Neural progenitor cell (in vitro differentiated cells): ENCODE data around the gene LMF2. TPM values are rescaled to one million over a fixed set of nuclear protein-coding genes. Genes with fewer than 3 reads are reported as not detected.

Experiments used
- DNase-seq: peaks from one replicate; pipeline ENCODE4 v3.0.0-alpha.2; 2016; ENCODE audit warnings: low spot score
- H2AFZ ChIP-seq: fragments of 200-600 bp; sonication (generic); replicated peaks from 2 replicates; pipeline ENCODE4 v1.6.1; 2016; ENCODE audit warnings: antibody characterized with exemption
- H3F3A ChIP-seq: fragments of 200-600 bp; sonication (generic); 2 replicates; pipeline ENCODE4 v1.6.1; 2016; ENCODE audit warnings: antibody characterized with exemption, low read depth
- H3K27ac ChIP-seq: fragments of 200-600 bp; sonication (generic); 2 replicates; pipeline ENCODE4 v1.5.1; 2016; ENCODE audit warnings: mild to moderate bottlenecking
- H3K27me3 ChIP-seq: fragments of 200-600 bp; sonication (generic); 2 replicates; pipeline ENCODE4 v1.6.1; 2016; ENCODE audit warnings: mild to moderate bottlenecking, moderate library complexity
- H3K36me3 ChIP-seq: fragments of 200-600 bp; sonication (generic); 2 replicates; pipeline ENCODE4 v1.5.1; 2016
- H3K4me1 ChIP-seq: fragments of 200-600 bp; sonication (generic); 2 replicates; pipeline ENCODE4 v1.6.1; 2016; ENCODE audit warnings: mixed run types
- H3K4me2 ChIP-seq: fragments of 200-600 bp; sonication (generic); 2 replicates; pipeline ENCODE4 v1.6.1; 2016
- H3K4me3 ChIP-seq: fragments of 200-600 bp; sonication (generic); 2 replicates; pipeline ENCODE4 v1.5.1; 2016
- H3K79me2 ChIP-seq: fragments of 200-600 bp; sonication (generic); 2 replicates; pipeline ENCODE4 v1.6.1; 2016; ENCODE audit warnings: low read depth
- H3K9ac ChIP-seq: fragments of 200-600 bp; sonication (generic); 2 replicates; pipeline ENCODE4 v1.6.1; 2016
- H3K9me3 ChIP-seq: fragments of 200-600 bp; sonication (generic); 2 replicates; pipeline ENCODE4 v1.5.1; 2016; ENCODE audit warnings: low read depth
- H4K20me1 ChIP-seq: fragments of 200-600 bp; sonication (generic); 2 replicates; pipeline ENCODE4 v1.6.1; 2016; ENCODE audit warnings: low read depth
- H3K27ac Mint-ChIP-seq: 3 replicates; pipeline ENCODE4 v1.8.0; 2021; ENCODE audit warnings: mixed read lengths
- H3K27me3 Mint-ChIP-seq: 2 replicates; pipeline ENCODE4 v1.8.0; 2022; ENCODE audit warnings: low read depth, mild to moderate bottlenecking, inconsistent platforms, moderate library complexity, mixed read lengths; ENCODE audit not compliant: insufficient read depth
- H3K36me3 Mint-ChIP-seq: 3 replicates; pipeline ENCODE4 v1.8.0; 2021; ENCODE audit warnings: mixed read lengths
- H3K4me1 Mint-ChIP-seq: 3 replicates; pipeline ENCODE4 v1.8.0; 2021; ENCODE audit warnings: mixed read lengths
- H3K4me3 Mint-ChIP-seq: 3 replicates; pipeline ENCODE4 v1.8.0; 2021; ENCODE audit warnings: mild to moderate bottlenecking, moderate library complexity, mixed read lengths
- H3K9me3 Mint-ChIP-seq: 3 replicates; pipeline ENCODE4 v1.8.0; 2020; ENCODE audit warnings: mixed read lengths
- EZH2 ChIP-seq: fragments of 200-600 bp; sonication (generic); IDR thresholded peaks from 2 replicates; pipeline ENCODE4 v1.6.1; 2017; ENCODE audit warnings: antibody characterized with exemption, mild to moderate bottlenecking, moderate library complexity
- EZH2phosphoT487 ChIP-seq: fragments of 200-600 bp; sonication (generic); IDR thresholded peaks from 2 replicates; pipeline ENCODE4 v1.6.1; 2017; ENCODE audit warnings: antibody characterized with exemption
- total RNA-seq: library from RNA; depleted of rRNA; stranded (reverse); fragments of >200 nt; gene quantifications from 2 replicates; pipeline ENCODE4 v1.2.3, GENCODE V29; 2015; ENCODE audit warnings: low replicate concordance
- TF ChIP-seq, protein P1 (sequence below): fragments of 200-600 bp; sonication (generic); IDR thresholded peaks from 2 replicates; pipeline ENCODE4 v1.5.1; 2017; ENCODE audit warnings: antibody characterized with exemption, mild to moderate bottlenecking

LMF2 gene
- total RNA-seq, 1 donor from 2014 or later, result 7.1 TPM

DNA sequence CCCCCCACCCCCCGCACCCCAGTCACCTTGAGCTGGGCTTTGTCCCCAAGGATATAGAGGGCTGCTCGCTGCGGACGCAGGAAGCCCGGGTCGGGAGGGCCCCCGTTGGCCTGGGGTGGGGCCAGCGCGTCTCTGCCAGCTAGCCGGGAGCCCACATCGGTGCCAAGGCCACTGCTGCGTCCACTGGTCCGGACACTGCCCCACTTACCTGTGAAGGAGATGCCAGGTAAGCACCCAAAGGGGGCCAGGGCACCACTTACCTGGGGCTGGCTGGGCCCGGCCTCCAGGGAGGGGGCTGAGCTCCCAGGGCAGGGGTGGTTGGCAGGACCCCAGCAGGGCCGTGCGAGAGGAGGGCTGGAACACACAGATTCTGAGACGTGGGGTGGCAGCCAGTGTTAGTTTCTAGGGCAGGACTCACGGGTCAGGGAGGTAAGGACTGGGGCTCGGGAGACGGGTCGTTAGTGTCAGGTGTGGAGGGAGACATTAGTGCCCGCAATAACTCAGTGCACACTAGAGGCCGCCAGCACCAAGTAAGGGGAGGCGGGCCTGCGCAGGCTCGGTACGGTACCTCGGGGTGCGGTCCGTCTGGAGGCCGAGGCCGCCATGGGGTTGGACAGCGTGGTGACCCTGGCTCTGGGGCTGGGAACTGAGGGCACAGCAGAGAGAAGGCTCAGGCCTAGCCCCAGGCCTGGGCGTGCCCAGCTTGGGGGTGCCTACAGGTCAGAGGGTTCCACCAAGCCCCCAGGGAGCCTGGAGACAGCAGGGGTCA, 50.9 kb downstream of the LMF2 start:
- Histone ChIP-seq H2AFZ (no peak overlapping the region), H3K4me2 (no peak overlapping the region), H3K36me3 (no peaks in the 10 kb centered on the region), H4K20me1 (peaks cover 5% of the 10 kb centered on the region), H3K9me3 (no peaks in the 10 kb centered on the region), H3F3A (no peaks in the 10 kb centered on the region), H3K9ac (no peak overlapping the region), H3K4me1 (no peaks in the 10 kb centered on the region), H3K4me3 (no peak overlapping the region), H3K79me2 (no peaks in the 10 kb centered on the region), H3K27me3 (no peaks in the 10 kb centered on the region), H3K27ac (no peak overlapping the region)
- Mint-ChIP-seq H3K9me3 (no peaks in the 10 kb centered on the region), H3K4me1 (no peaks in the 10 kb centered on the region), H3K27ac (no peak overlapping the region), H3K27me3 (no peaks in the 10 kb centered on the region), H3K36me3 (peaks cover 17% of the 10 kb centered on the region), H3K4me3 (no peak overlapping the region)
- TF ChIP-seq, protein P1, sequence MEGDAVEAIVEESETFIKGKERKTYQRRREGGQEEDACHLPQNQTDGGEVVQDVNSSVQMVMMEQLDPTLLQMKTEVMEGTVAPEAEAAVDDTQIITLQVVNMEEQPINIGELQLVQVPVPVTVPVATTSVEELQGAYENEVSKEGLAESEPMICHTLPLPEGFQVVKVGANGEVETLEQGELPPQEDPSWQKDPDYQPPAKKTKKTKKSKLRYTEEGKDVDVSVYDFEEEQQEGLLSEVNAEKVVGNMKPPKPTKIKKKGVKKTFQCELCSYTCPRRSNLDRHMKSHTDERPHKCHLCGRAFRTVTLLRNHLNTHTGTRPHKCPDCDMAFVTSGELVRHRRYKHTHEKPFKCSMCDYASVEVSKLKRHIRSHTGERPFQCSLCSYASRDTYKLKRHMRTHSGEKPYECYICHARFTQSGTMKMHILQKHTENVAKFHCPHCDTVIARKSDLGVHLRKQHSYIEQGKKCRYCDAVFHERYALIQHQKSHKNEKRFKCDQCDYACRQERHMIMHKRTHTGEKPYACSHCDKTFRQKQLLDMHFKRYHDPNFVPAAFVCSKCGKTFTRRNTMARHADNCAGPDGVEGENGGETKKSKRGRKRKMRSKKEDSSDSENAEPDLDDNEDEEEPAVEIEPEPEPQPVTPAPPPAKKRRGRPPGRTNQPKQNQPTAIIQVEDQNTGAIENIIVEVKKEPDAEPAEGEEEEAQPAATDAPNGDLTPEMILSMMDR, result peak; percentile 44
- no peak for TF ChIP-seq EZH2phosphoT487
- no peak for TF ChIP-seq EZH2
- peak; percentile 41 for DNase-seq

- Histone ChIP-seq H3K36me3 (no peaks in the 10 kb centered on the region), H3K9ac (no peak overlapping the region), H3K27me3 (no peaks in the 10 kb centered on the region), H3K27ac (no peak overlapping the region), H3F3A (no peaks in the 10 kb centered on the region), H3K4me1 (no peaks in the 10 kb centered on the region), H3K4me3 (no peak overlapping the region), H3K9me3 (no peaks in the 10 kb centered on the region), H2AFZ (no peak overlapping the region), H3K79me2 (no peaks in the 10 kb centered on the region), H3K4me2 (no peak overlapping the region), H4K20me1 (peaks cover 5% of the 10 kb centered on the region)
- Mint-ChIP-seq H3K27me3 (no peaks in the 10 kb centered on the region), H3K27ac (no peak overlapping the region), H3K9me3 (no peaks in the 10 kb centered on the region), H3K4me3 (no peak overlapping the region), H3K4me1 (no peaks in the 10 kb centered on the region), H3K36me3 (peaks cover 22% of the 10 kb centered on the region)
- DNase-seq, result no peak
- TF ChIP-seq EZH2phosphoT487 (no peak), EZH2 (no peak)
- TF ChIP-seq, protein P1, result no peak
These were observed 51.5 kb downstream of the LMF2 start for GRCh38 chr22:50456026-50456425.

DNA sequence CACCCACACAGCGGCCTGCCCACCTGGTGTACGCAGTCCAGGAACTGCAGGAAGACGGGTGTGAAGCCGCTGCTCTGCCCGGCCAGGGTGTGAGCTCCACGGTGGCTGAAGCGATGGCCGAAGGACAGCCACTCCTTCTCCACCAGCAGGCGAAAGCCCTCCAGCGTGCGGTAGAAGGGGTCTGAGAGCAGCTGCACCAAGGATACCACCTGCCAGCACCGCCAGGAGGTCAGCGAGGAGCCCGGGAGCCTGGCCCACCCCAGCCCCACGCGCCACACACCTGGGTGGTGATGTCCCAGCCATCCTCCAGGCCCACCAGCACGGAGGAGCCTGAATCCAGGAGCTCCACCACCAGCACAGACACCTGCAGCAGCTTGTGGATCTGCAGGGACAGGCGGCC, 52.3 kb downstream of the LMF2 start:
- Mint-ChIP-seq H3K27ac (no peak overlapping the region), H3K4me1 (no peaks in the 10 kb centered on the region), H3K4me3 (no peak overlapping the region), H3K36me3 (peaks cover 25% of the 10 kb centered on the region), H3K27me3 (no peaks in the 10 kb centered on the region), H3K9me3 (no peaks in the 10 kb centered on the region)
- no peak overlapping the region for H3K9ac ChIP-seq
- no peak overlapping the region for H3K4me2 ChIP-seq
- no peaks in the 10 kb centered on the region for H3K9me3 ChIP-seq
- no peaks in the 10 kb centered on the region for H3K4me1 ChIP-seq
- H3K27ac ChIP-seq, result no peak overlapping the region
- no peak for DNase-seq
- H3K4me3 ChIP-seq, result no peak overlapping the region
- H3K79me2 ChIP-seq, result no peaks in the 10 kb centered on the region
- no peak overlapping the region for H2AFZ ChIP-seq
- no peaks in the 10 kb centered on the region for H3K27me3 ChIP-seq
- no peaks in the 10 kb centered on the region for H3F3A ChIP-seq
- no peaks in the 10 kb centered on the region for H3K36me3 ChIP-seq
- TF ChIP-seq EZH2, result no peak
- no peak for TF ChIP-seq EZH2phosphoT487
- TF ChIP-seq, protein P1, result no peak
- H4K20me1 ChIP-seq, result peaks cover 10% of the 10 kb centered on the region
